Measurements from ENCODE around the gene NPW.

The NPW gene

GRCh38 chr16:2036200-2036966, 16.8 kb downstream of the NPW start:
- no peak for DNase-seq (ENCODE audit: low read depth)

- no peak for DNase-seq (ENCODE audit: low read depth)
Measured at GRCh38 chr16:2037115-2037514, 17.5 kb downstream of the NPW start.

- DNase-seq (ENCODE audit: low read depth), result no peak
Measured at GRCh38 chr16:2037647-2038381, 18.2 kb downstream of the NPW start.

GRCh38 chr16:2038382-2039231, 19.0 kb downstream of the NPW start:
- DNase-seq (ENCODE audit: low read depth), result no peak

- DNase-seq (ENCODE audit: low read depth), result no peak
Measured at GRCh38 chr16:2039274-2040031, 19.9 kb downstream of the NPW start.

- DNase-seq (ENCODE audit: low read depth), result no peak
Measured at GRCh38 chr16:2040041-2040786, 20.6 kb downstream of the NPW start.

- no peak for DNase-seq (ENCODE audit: low read depth)
Measured at GRCh38 chr16:2040787-2041522, 21.4 kb downstream of the NPW start.

- DNase-seq (ENCODE audit: low read depth), result no peak
Measured at GRCh38 chr16:2042171-2042985, 22.8 kb downstream of the NPW start.

GRCh38 chr16:2042986-2043666, 23.5 kb downstream of the NPW start:
- DNase-seq (ENCODE audit: low read depth), result no peak

GRCh38 chr16:2043667-2044451, 24.3 kb downstream of the NPW start:
- DNase-seq (ENCODE audit: low read depth), result no peak

- DNase-seq (ENCODE audit: low read depth), result no peak
Measured at GRCh38 chr16:2044541-2044940, 25.0 kb downstream of the NPW start.

GRCh38 chr16:2045965-2046892, 26.6 kb downstream of the NPW start:
- DNase-seq (ENCODE audit: low read depth), result no peak

- no peak for DNase-seq (ENCODE audit: low read depth)
Measured at GRCh38 chr16:2046893-2047329, 27.3 kb downstream of the NPW start.

- DNase-seq (ENCODE audit: low read depth), result peak; percentile 88
Measured at GRCh38 chr16:2047330-2048115, 27.9 kb downstream of the NPW start, which contains the start of the genes NTHL1 and TSC2. Gene NTHL1, minus strand, starts transcription at chr16:2047834. Its CDS starts 11 bp downstream, at chr16:2047823. Gene TSC2, plus strand, starts transcription at chr16:2047985. Its CDS starts 631 bp downstream, at chr16:2048616.

GRCh38 chr16:2048116-2048543, 28.5 kb downstream of the NPW start:
- no peak for DNase-seq (ENCODE audit: low read depth)

GRCh38 chr16:2053211-2053610, 33.6 kb downstream of the NPW start:
- DNase-seq (ENCODE audit: low read depth), result no peak

Measured in stromal cell of bone marrow (primary cell).